GM21528 (cell line): ENCODE results near the gene OLFM3.

ENCODE experiments used
- ATAC-seq: cut with Tn5 transposase; IDR thresholded peaks from one replicate; pipeline ENCODE4 v1.9.1; 2021; ENCODE audit warnings: mild to moderate bottlenecking, moderate library complexity; ENCODE audit not compliant: unreplicated experiment, low FRiP score

Gene OLFM3

DNA sequence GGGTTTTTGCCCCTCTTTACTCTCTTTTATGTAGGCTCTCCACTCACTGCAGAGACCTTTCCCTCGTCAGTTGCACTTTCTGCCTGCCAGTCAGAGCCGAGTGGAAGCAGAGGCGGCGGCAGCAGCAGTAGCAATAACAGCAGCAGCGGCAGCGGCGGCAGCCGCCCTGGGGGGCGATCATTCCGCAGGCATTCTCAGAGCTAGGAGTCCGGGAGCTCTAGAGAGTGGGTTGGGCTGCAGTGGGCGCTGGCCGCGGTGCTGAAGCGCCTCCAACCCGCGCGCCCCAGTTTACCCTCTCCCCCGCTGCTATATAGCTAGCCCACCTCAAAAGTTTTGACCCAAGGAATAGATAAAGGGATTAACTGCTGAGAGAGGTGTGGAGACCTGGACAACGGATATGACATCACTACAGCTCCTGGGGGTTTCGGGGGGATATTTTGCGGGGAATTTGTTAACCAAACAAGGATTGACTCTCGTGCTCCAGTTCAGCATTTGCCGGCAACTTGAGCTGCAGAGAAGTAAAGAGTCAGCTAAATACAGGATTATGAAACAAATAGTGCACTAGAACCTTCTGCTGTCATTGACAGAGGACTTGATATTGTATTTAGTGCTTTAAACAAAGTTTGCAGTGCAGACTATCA, at the start of gene OLFM3:
Gene OLFM3, minus strand, starts transcription at position 102 of the 641 bp plus-strand sequence.
- no peak for ATAC-seq

DNA sequence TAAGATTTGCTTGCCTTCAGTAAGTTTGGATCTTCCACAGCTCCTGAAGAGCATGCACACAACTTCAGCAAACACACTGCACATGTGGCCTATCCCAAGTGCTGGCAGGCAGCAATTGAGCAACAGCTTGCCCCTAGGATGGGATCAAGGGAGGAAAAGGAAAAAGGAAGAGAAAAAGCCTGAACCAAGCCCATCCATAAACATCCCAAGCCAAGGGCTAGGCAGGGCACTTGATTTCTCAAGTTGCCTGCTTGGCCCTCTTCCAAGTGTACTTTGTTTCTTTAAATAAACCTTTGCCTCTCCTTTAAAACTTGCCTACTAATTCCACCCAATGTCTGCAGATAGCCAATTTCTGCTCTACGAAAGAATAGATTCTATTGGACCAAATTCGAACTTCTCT, 49.0 kb upstream of the OLFM3 start:
- no peak for ATAC-seq

DNA sequence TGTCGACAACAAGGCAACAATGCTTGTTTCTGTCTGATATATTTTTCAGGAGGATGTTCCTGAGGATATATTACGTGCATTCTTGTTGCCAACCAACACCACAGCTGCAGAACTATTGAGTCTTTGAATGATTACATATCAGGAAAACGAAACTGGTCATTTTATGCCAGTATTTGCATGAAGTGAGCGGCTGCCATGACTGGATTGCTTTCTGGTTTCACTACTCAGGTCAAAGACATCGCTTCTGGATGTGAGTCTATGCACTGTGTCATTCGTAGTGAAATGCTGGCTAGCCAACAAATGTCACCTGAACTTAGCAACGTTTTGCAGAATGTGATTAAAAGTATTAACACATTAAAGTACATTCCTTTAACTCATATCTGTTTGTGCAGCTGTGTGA, 35.8 kb upstream of the OLFM3 start:
- peak; percentile 53 for ATAC-seq

DNA sequence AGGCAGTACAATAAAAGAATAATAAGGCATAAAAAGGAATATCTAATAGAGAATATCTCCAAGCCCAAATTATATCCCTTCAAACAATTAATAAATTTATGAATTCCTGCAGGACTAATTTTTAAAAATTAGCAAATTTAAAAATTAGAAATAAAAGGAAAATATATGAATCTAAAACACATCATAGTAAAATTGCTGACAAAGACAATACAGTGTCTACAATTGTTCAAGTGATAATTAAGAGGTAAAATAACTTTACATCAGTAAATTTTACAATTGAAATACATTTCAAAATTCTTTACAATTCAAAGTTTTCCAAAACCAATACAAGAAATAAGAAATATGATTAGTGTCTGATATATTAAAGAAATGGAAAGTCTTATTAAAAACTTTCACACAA, 22.8 kb upstream of the OLFM3 start:
- ATAC-seq, result no peak

DNA sequence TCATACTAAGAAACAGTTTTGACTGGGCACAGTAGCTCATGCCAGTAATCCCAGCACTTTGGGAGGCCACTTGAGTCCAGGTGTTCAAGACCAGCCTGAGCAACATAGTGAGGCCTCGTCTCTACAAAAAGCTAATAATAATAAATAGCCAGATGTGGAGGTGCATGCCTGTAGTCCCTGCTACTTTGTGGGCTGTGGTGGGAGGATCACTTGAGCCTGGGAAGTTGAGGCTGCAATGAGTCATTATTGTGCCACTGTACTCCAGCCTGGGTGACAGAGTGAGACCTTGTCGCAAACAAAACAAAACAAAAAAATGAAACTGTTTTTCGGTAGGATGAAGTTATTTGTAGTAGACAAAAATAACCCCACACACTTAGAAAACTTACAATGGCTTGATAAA, 19.0 kb upstream of the OLFM3 start:
- no peak for ATAC-seq

DNA sequence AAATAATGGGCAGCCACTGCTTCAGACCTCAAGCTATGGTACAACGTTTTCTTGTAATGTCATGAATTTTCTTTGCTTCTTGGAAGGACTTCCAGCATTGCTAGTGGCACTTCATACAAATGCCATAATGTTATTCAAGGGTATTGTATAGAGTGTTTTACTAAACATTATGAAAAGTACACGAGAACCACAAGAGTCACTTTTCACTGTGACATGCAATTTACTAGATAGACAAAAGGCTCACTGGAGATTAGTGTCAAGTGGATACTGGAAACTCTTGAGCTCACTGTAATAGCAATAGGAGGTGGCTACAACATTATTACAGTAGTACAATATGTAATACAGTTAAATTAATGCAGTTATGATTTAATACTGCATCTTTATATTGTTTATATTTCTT, 5.3 kb upstream of the OLFM3 start:
- ATAC-seq, result no peak

- ATAC-seq, result no peak
These were observed 561 bp downstream of the OLFM3 start for GRCh38 chr1:101995984-101996745.

- ATAC-seq, result no peak
These were observed 3.0 kb downstream of the OLFM3 start for GRCh38 chr1:101993710-101994109.

DNA sequence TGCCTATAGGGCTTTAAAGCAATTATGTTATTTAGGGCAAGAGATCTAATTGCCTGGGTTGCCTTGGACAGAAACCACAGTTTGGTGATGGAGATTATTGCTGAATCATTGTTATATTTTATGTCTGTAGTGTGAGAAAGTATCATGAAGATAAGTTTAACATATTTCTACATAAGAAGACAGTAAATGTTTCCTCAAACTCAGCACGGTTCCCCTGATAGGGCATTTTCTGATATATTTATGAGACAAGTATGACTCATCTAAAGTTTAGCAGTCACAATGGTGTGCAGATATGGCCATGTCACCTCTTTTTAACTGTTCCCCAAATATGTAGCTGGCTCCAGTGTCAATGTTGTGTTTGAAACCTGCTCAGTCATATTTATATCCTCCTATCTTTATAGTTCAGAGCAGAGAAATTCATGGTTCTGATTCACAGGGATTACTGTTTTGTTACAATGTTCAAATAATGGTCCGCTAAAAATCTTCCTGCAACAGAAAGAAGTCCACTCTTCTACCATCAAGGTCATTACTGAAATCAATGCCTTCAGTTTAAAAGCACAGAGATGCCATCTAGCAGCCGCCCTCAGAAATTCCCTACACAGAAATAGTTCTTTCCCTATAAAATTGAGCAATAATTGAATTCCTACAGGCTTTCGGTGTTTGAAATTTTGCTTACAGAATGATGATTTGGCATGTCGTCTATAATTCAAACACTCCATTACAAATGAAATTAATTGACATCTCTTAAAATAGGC, 3.7 kb downstream of the OLFM3 start:
- ATAC-seq, result no peak

DNA sequence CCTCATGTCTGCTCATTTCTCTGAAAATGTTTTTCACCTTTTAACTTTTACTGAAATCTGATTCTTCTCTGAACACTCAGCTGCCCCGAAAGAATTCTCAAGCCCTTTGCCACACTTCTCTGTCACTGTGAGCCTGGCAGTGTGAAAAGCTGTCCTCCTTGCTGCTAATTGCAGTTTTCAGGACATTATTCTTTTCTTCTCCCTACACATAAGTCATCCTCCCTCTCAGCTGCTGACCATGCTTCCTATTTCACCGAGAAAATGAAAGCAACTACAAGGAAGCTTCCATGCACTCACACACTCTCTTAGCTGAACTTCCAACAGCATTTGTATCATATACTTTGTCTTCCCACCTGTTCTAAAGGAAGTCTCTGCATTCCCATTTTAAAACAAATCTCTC, 15.8 kb downstream of the OLFM3 start:
- no peak for ATAC-seq

GRCh38 chr1:101977266-101977665, 19.5 kb downstream of the OLFM3 start:
- no peak for ATAC-seq

- ATAC-seq, result no peak
These were observed 20.6 kb downstream of the OLFM3 start for GRCh38 chr1:101976161-101976560.

GRCh38 chr1:101975371-101975770, 21.4 kb downstream of the OLFM3 start:
- ATAC-seq, result no peak

- no peak for ATAC-seq
These were observed 22.0 kb downstream of the OLFM3 start for GRCh38 chr1:101974599-101975274.

GRCh38 chr1:101971304-101971703, 25.4 kb downstream of the OLFM3 start:
- no peak for ATAC-seq

DNA sequence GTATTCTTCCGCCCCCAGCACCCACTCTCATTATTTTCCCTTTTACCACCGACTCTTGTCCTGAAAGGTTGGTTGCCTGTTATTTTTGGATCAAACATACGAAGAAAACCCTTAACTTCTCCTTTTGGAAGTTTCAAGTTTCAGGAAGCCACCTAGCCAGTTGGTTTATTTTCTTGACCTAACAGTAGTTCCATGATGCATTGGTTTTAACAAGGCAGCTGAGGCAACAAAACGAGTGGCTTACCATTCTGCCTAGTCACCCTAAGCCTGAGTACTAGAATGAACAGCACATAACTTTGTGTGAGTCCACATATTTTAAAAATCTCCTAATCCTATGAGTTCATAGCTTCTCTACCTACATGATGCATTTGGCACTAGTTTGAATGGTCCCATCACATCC, 28.9 kb downstream of the OLFM3 start:
- ATAC-seq, result no peak

GRCh38 chr1:101965341-101965740, 31.4 kb downstream of the OLFM3 start:
- no peak for ATAC-seq

- no peak for ATAC-seq
These were observed 32.0 kb downstream of the OLFM3 start for GRCh38 chr1:101964708-101965107.

GRCh38 chr1:101960142-101960541, 36.6 kb downstream of the OLFM3 start:
- no peak for ATAC-seq

DNA sequence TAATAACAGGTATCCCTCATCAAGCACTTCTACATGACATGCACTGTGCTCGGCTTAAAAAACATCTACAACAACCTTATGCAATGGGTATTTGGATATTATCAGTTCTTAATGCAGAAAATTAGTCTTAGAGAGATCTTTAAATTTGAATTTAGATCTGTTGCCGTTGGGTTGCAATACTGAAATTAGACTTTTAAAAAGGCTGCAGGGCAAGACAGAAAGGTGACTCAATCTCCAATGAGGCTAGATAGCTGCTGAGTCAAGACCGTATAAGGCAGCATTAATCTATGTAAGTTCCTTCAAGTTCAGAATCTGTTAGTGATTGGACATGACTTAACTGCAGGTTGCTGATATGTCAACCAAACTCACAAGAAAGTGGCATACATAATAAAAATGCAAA, 37.3 kb downstream of the OLFM3 start:
- ATAC-seq, result no peak

DNA sequence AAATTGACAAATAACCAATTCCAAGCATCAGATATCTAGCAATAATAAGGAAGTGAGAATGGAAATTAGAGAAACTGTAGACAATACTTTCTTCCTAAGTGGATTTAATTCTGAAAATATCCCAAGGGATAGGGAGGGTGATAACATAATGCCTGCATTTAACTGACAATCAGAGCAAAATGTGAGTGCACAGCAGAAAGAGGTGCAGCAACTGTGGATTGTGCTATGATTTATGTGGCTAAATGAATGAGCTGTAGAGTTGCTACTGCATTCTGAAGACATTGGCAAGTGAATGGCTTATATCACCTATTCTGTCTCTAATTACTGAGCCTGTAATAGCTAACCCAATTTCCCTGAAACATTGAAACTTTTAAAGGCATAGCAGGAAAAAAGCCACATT, 39.0 kb downstream of the OLFM3 start:
- ATAC-seq, result no peak
